ENCODE measurements around the gene SLC4A4. TPM values are rescaled to one million over a fixed set of nuclear protein-coding genes. Genes with fewer than 3 reads are reported as not detected.

The SLC4A4 gene
- total RNA-seq, 4 donors from 2014 or later = 0.42 to 1.4 (median 0.65) TPM

- no peaks in the 10 kb centered on the region for H3K27me3 ChIP-seq
- in situ Hi-C loops (cut with MboI; ENCODE audit: low sequenced_read_pairs in 4 of 4) = no loop called here
Measured at GRCh38 chr4:71411981-71412380, 73.2 kb downstream of the SLC4A4 start.

GRCh38 chr4:71415491-71415890 lies 76.7 kb downstream of the SLC4A4 start:
- ATAC-seq (no peak), DNase-seq (no peak)
- no peak overlapping the region for H3K27ac ChIP-seq
- no peaks in the 10 kb centered on the region for H3K9me3 ChIP-seq
- TF ChIP-seq CTCF (IDR thresholded peaks at IDR 0.05 in 4 of 5, conservative IDR thresholded peaks at IDR 0.05 in 1 of 5) (no peak), POLR2A (IDR thresholded peaks at IDR 0.05) (no peak)
- in situ Hi-C loops (cut with MboI; ENCODE audit: low sequenced_read_pairs in 4 of 4) = no loop called here
- H3K36me3 ChIP-seq = no peaks in the 10 kb centered on the region
- H3K27me3 ChIP-seq = no peaks in the 10 kb centered on the region
- H3K4me1 ChIP-seq = no peaks in the 10 kb centered on the region
- intact Hi-C loops (cut with DNase I; ENCODE audit: low total_unique reads) = no loop called here
- H3K4me3 ChIP-seq = no peak overlapping the region

More at GRCh38 chr4:71411981-71412380, 73.2 kb downstream of the SLC4A4 start:
- Histone ChIP-seq H3K36me3 (no peaks in the 10 kb centered on the region), H3K4me1 (no peaks in the 10 kb centered on the region), H3K27ac (no peak overlapping the region), H3K9me3 (no peaks in the 10 kb centered on the region), H3K4me3 (no peak overlapping the region)
- intact Hi-C loops (cut with DNase I; ENCODE audit: low total_unique reads) = no loop called here
- no peak for TF ChIP-seq POLR2A (IDR thresholded peaks at IDR 0.05)
- no peak for TF ChIP-seq CTCF (IDR thresholded peaks at IDR 0.05 in 4 of 5, conservative IDR thresholded peaks at IDR 0.05 in 1 of 5)
- no peak for DNase-seq
- no peak for ATAC-seq

- TF ChIP-seq CTCF (IDR thresholded peaks at IDR 0.05 in 4 of 5, conservative IDR thresholded peaks at IDR 0.05 in 1 of 5) (no peak), POLR2A (IDR thresholded peaks at IDR 0.05) (no peak)
- no peak overlapping the region for H3K4me3 ChIP-seq
- intact Hi-C loops (cut with DNase I; ENCODE audit: low total_unique reads) (no loop called here), in situ Hi-C loops (cut with MboI; ENCODE audit: low sequenced_read_pairs in 4 of 4) (no loop called here)
- H3K9me3 ChIP-seq = no peaks in the 10 kb centered on the region
- no peaks in the 10 kb centered on the region for H3K36me3 ChIP-seq
- H3K4me1 ChIP-seq = no peaks in the 10 kb centered on the region
- H3K27me3 ChIP-seq = no peaks in the 10 kb centered on the region
- no peak for DNase-seq
- H3K27ac ChIP-seq = no peak overlapping the region
- ATAC-seq = no peak
Measured at GRCh38 chr4:71417150-71417549, 78.3 kb downstream of the SLC4A4 start.

GRCh38 chr4:71426381-71427042 lies 87.7 kb downstream of the SLC4A4 start:
- H3K9me3 ChIP-seq = no peaks in the 10 kb centered on the region
- H3K27ac ChIP-seq = no peak overlapping the region
- DNase-seq = no peak
- no peaks in the 10 kb centered on the region for H3K36me3 ChIP-seq
- H3K4me3 ChIP-seq = no peak overlapping the region
- ATAC-seq = no peak
- in situ Hi-C loops (cut with MboI; ENCODE audit: low sequenced_read_pairs in 4 of 4) = no loop called here
- no peaks in the 10 kb centered on the region for H3K4me1 ChIP-seq
- H3K27me3 ChIP-seq = no peaks in the 10 kb centered on the region
- TF ChIP-seq CTCF (IDR thresholded peaks at IDR 0.05 in 4 of 5, conservative IDR thresholded peaks at IDR 0.05 in 1 of 5) = no peak
- no peak for TF ChIP-seq POLR2A (IDR thresholded peaks at IDR 0.05)
- intact Hi-C loops (cut with DNase I; ENCODE audit: low total_unique reads) = no loop called here

- intact Hi-C loops (cut with DNase I; ENCODE audit: low total_unique reads) (no loop called here), in situ Hi-C loops (cut with MboI; ENCODE audit: low sequenced_read_pairs in 4 of 4) (no loop called here)
- Histone ChIP-seq H3K36me3 (no peaks in the 10 kb centered on the region), H3K9me3 (no peaks in the 10 kb centered on the region), H3K27me3 (no peaks in the 10 kb centered on the region), H3K4me1 (no peaks in the 10 kb centered on the region), H3K4me3 (no peak overlapping the region), H3K27ac (no peak overlapping the region)
- ATAC-seq (no peak), DNase-seq (no peak)
- no peak for TF ChIP-seq POLR2A (IDR thresholded peaks at IDR 0.05)
- TF ChIP-seq CTCF (IDR thresholded peaks at IDR 0.05 in 4 of 5, conservative IDR thresholded peaks at IDR 0.05 in 1 of 5) = no peak
Measured at GRCh38 chr4:71429106-71429505, 90.3 kb downstream of the SLC4A4 start.

All from gastrocnemius medialis (tissue), 4 donors.